ENCODE results near the gene SHROOM4. TPM values are rescaled to one million over a fixed set of nuclear protein-coding genes. Genes with fewer than 3 reads are reported as not detected.
A peak's percentile ranks its signal among the peaks of the same experiment; 100 is the strongest.

SHROOM4 gene
- total RNA-seq, 2 experiments from 2014 or later, result not detected

DNA sequence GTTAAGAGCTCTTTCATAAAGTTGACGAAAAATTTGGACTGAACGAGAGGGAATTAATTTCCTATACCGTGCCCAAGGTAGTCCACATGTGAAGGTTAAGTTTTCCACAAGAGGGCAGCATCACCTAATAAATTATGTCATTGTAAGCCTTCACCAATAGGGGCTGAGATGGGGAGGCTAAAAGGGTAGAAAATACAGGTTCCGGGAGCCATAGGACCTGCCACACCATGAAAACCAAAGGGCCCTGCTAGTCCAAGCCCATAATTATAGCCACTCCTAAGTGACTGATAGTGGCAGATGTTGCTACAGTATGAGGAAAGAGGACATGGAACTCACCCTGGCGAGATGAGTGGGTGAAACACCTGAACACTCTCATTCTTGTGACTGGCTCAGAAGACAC is 122.2 kb downstream of the SHROOM4 start:
- H3K36me3 Mint-ChIP-seq (ENCODE audit: low read depth), result no peaks in the 10 kb centered on the region
- H3K4me1 Mint-ChIP-seq (ENCODE audit: low read depth), result no peaks in the 10 kb centered on the region
- DNase-seq, result peak; percentile 4
- intact Hi-C loops (cut with micrococcal nuclease), result loop anchor here (2.0 to 5.0 kb wide), 3 partner anchors 297 to 770 kb away; no protein-coding TSS in a partner anchor
- H3K9me3 Mint-ChIP-seq, result no peaks in the 10 kb centered on the region
- no peak overlapping the region for H3K4me3 Mint-ChIP-seq
- H3K27ac Mint-ChIP-seq, result no peak overlapping the region
- H3K27me3 Mint-ChIP-seq (ENCODE audit: low read depth), result peaks cover 5% of the 10 kb centered on the region
- CTCF ChIA-PET, result interaction anchor here (0.7 to 1.5 kb wide), 6 partner anchors 11 to 128 kb away, joined by 3 to 11 read pairs (median 4); no protein-coding TSS in a partner anchor

GRCh38 chrX:50684871-50685270 is 129.1 kb downstream of the SHROOM4 start:
- no peak for DNase-seq
- Mint-ChIP-seq H3K4me3 (no peak overlapping the region), H3K36me3 (ENCODE audit: low read depth) (no peaks in the 10 kb centered on the region), H3K9me3 (no peaks in the 10 kb centered on the region), H3K27me3 (ENCODE audit: low read depth) (peaks cover 3% of the 10 kb centered on the region), H3K4me1 (ENCODE audit: low read depth) (no peaks in the 10 kb centered on the region), H3K27ac (no peak overlapping the region)
- intact Hi-C loops (cut with micrococcal nuclease), result no loop called here
- CTCF ChIA-PET, result interaction anchor here (0.8 kb wide), 1 partner anchor 257 kb away, joined by 3 read pairs; no protein-coding TSS in a partner anchor

GRCh38 chrX:50680990-50681389 is 133.0 kb downstream of the SHROOM4 start:
- H3K27ac Mint-ChIP-seq, result no peak overlapping the region
- intact Hi-C loops (cut with micrococcal nuclease), result no loop called here
- H3K36me3 Mint-ChIP-seq (ENCODE audit: low read depth), result no peaks in the 10 kb centered on the region
- CTCF ChIA-PET, result interaction anchor here (2.6 kb wide), 1 partner anchor 10 kb away, joined by 11 read pairs; no protein-coding TSS in a partner anchor
- H3K4me1 Mint-ChIP-seq (ENCODE audit: low read depth), result no peaks in the 10 kb centered on the region
- H3K4me3 Mint-ChIP-seq, result no peak overlapping the region
- no peak for DNase-seq
- no peaks in the 10 kb centered on the region for H3K27me3 Mint-ChIP-seq (ENCODE audit: low read depth)
- H3K9me3 Mint-ChIP-seq, result no peaks in the 10 kb centered on the region

DNA sequence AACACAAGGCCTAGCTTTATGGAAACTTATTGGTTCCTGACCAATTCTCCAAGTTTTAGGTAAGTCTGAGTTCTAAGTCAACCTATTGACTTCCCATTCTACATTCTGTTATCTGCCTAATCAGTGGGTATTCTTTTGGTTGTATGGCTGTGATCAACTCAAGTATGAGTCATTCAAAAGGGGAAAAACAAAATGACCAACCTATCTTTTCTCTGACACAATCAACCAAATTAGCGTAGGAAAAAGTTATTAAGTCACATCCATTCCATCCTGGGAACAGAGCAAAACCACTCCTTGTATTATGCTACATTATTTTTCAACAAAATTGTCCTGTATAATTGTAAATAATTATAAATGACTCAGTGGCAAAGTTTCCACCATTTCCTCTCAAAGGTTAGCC is 136.2 kb downstream of the SHROOM4 start:
- H3K36me3 Mint-ChIP-seq (ENCODE audit: low read depth), result no peaks in the 10 kb centered on the region
- CTCF ChIA-PET, result no interaction called here
- no peak for DNase-seq
- H3K4me3 Mint-ChIP-seq, result no peak overlapping the region
- no peak overlapping the region for H3K27ac Mint-ChIP-seq
- no peaks in the 10 kb centered on the region for H3K27me3 Mint-ChIP-seq (ENCODE audit: low read depth)
- intact Hi-C loops (cut with micrococcal nuclease), result no loop called here
- H3K9me3 Mint-ChIP-seq, result no peaks in the 10 kb centered on the region
- no peaks in the 10 kb centered on the region for H3K4me1 Mint-ChIP-seq (ENCODE audit: low read depth)

GRCh38 chrX:50671661-50672060 is 142.3 kb downstream of the SHROOM4 start:
- Mint-ChIP-seq H3K4me1 (ENCODE audit: low read depth) (no peaks in the 10 kb centered on the region), H3K27me3 (ENCODE audit: low read depth) (peaks cover 2% of the 10 kb centered on the region)
- CTCF ChIA-PET, result interaction anchor here (0.6 kb wide), 1 partner anchor 792 kb away, joined by 3 read pairs; no protein-coding TSS in a partner anchor

GRCh38 chrX:50668860-50669259 is 145.1 kb downstream of the SHROOM4 start:
- H3K4me1 Mint-ChIP-seq (ENCODE audit: low read depth), result no peaks in the 10 kb centered on the region
- H3K27me3 Mint-ChIP-seq (ENCODE audit: low read depth), result peaks cover 6% of the 10 kb centered on the region
- no peak overlapping the region for H3K27ac Mint-ChIP-seq
- H3K4me3 Mint-ChIP-seq, result no peak overlapping the region
- no peaks in the 10 kb centered on the region for H3K9me3 Mint-ChIP-seq
- CTCF ChIA-PET, result no interaction called here
- H3K36me3 Mint-ChIP-seq (ENCODE audit: low read depth), result no peaks in the 10 kb centered on the region
- intact Hi-C loops (cut with micrococcal nuclease), result no loop called here
- DNase-seq, result no peak

More at GRCh38 chrX:50671661-50672060, 142.3 kb downstream of the SHROOM4 start:
- no peak for DNase-seq
- no peak overlapping the region for H3K4me3 Mint-ChIP-seq
- no peaks in the 10 kb centered on the region for H3K9me3 Mint-ChIP-seq
- H3K27ac Mint-ChIP-seq, result no peak overlapping the region
- intact Hi-C loops (cut with micrococcal nuclease), result no loop called here
- no peaks in the 10 kb centered on the region for H3K36me3 Mint-ChIP-seq (ENCODE audit: low read depth)

GRCh38 chrX:50648156-50648555 is 165.8 kb downstream of the SHROOM4 start:
- Mint-ChIP-seq H3K36me3 (ENCODE audit: low read depth) (no peaks in the 10 kb centered on the region), H3K27ac (no peak overlapping the region), H3K4me1 (ENCODE audit: low read depth) (no peaks in the 10 kb centered on the region), H3K27me3 (ENCODE audit: low read depth) (no peaks in the 10 kb centered on the region), H3K4me3 (no peak overlapping the region), H3K9me3 (no peaks in the 10 kb centered on the region)
- DNase-seq, result no peak
- CTCF ChIA-PET, result no interaction called here
- intact Hi-C loops (cut with micrococcal nuclease), result no loop called here

GRCh38 chrX:50644496-50644895 is 169.5 kb downstream of the SHROOM4 start:
- no peaks in the 10 kb centered on the region for H3K9me3 Mint-ChIP-seq
- CTCF ChIA-PET, result no interaction called here
- no peaks in the 10 kb centered on the region for H3K4me1 Mint-ChIP-seq (ENCODE audit: low read depth)
- H3K27me3 Mint-ChIP-seq (ENCODE audit: low read depth), result no peaks in the 10 kb centered on the region
- no peak overlapping the region for H3K4me3 Mint-ChIP-seq
- no peak for DNase-seq
- H3K36me3 Mint-ChIP-seq (ENCODE audit: low read depth), result no peaks in the 10 kb centered on the region
- H3K27ac Mint-ChIP-seq, result no peak overlapping the region
- intact Hi-C loops (cut with micrococcal nuclease), result no loop called here

DNA sequence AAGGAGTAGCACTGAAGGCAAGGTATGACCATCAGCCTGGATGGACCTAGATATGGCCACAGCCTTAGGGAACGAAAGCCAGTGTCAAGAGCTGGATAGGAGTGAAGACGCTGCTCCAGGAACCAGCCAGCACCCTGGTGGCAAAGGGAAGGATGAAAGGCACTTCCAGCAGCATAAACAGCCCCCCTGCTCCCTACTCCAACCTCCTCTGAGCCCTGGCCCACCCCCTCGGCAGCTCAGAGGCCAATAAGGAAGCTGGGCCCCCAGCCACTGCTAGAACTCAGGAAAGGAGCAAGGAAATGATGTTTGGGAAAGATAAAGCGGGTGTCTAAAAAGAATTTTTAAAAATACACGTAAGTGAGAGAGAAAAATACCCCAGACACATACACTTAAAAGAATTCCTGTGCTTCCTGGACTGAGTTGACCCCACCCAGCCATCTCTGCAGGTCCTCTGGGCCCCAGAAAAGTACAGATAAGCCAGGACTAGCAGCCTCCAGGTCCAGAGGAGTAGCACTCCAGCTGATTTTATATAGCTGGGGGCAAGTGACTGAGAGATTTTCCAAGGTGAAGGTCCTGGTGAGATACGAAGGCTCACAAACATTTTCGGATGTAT is 170.4 kb downstream of the SHROOM4 start:
- Mint-ChIP-seq H3K4me3 (no peak overlapping the region), H3K27me3 (ENCODE audit: low read depth) (no peaks in the 10 kb centered on the region), H3K9me3 (no peaks in the 10 kb centered on the region), H3K36me3 (ENCODE audit: low read depth) (no peaks in the 10 kb centered on the region), H3K27ac (no peak overlapping the region), H3K4me1 (ENCODE audit: low read depth) (no peaks in the 10 kb centered on the region)
- CTCF ChIA-PET, result no interaction called here
- intact Hi-C loops (cut with micrococcal nuclease), result no loop called here
- no peak for DNase-seq

- Mint-ChIP-seq H3K4me3 (no peak overlapping the region), H3K9me3 (no peaks in the 10 kb centered on the region), H3K4me1 (ENCODE audit: low read depth) (no peaks in the 10 kb centered on the region), H3K36me3 (ENCODE audit: low read depth) (no peaks in the 10 kb centered on the region), H3K27me3 (ENCODE audit: low read depth) (no peaks in the 10 kb centered on the region), H3K27ac (no peak overlapping the region)
- DNase-seq, result peak; percentile 4
- intact Hi-C loops (cut with micrococcal nuclease), result no loop called here
- CTCF ChIA-PET, result no interaction called here
Measured at GRCh38 chrX:50638123-50638522, 175.9 kb downstream of the SHROOM4 start.

DNA sequence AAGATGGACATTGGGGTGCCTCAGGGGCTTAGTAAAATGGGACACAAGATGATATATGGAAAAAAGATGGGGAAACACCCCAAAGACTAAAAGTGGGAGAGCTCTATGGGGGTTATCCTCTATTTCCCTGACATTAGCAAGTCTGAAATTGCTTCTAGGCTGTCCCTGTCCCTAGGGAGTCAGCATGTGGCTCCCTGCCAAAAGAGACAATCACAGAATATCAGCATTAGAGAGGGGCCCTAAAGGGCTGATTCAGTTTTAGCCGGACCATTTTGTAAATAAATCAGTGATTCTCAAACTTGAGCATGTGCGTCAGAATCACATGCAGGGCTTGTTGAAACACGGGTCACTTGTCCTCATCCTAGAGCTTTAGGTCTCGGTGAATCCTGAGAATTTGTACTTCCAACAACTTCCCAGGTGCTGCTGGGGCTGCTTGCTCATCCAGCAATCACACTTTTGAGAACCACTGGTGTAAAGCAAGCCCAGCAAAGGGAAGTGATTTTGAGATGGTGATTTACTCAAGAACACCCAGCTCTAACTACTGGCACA is 178.1 kb downstream of the SHROOM4 start:
- no peaks in the 10 kb centered on the region for H3K9me3 Mint-ChIP-seq
- CTCF ChIA-PET, result no interaction called here
- no peaks in the 10 kb centered on the region for H3K36me3 Mint-ChIP-seq (ENCODE audit: low read depth)
- H3K4me1 Mint-ChIP-seq (ENCODE audit: low read depth), result no peaks in the 10 kb centered on the region
- H3K4me3 Mint-ChIP-seq, result no peak overlapping the region
- no peaks in the 10 kb centered on the region for H3K27me3 Mint-ChIP-seq (ENCODE audit: low read depth)
- intact Hi-C loops (cut with micrococcal nuclease), result no loop called here
- no peak overlapping the region for H3K27ac Mint-ChIP-seq
- DNase-seq, result no peak

- CTCF ChIA-PET, result no interaction called here
- no peak for DNase-seq
- intact Hi-C loops (cut with micrococcal nuclease), result no loop called here
- no peaks in the 10 kb centered on the region for H3K36me3 Mint-ChIP-seq (ENCODE audit: low read depth)
- H3K9me3 Mint-ChIP-seq, result no peaks in the 10 kb centered on the region
- H3K27me3 Mint-ChIP-seq (ENCODE audit: low read depth), result no peaks in the 10 kb centered on the region
- no peak overlapping the region for H3K4me3 Mint-ChIP-seq
- H3K27ac Mint-ChIP-seq, result no peak overlapping the region
- H3K4me1 Mint-ChIP-seq (ENCODE audit: low read depth), result no peaks in the 10 kb centered on the region
Measured at GRCh38 chrX:50635162-50635561, 178.8 kb downstream of the SHROOM4 start.

DNA sequence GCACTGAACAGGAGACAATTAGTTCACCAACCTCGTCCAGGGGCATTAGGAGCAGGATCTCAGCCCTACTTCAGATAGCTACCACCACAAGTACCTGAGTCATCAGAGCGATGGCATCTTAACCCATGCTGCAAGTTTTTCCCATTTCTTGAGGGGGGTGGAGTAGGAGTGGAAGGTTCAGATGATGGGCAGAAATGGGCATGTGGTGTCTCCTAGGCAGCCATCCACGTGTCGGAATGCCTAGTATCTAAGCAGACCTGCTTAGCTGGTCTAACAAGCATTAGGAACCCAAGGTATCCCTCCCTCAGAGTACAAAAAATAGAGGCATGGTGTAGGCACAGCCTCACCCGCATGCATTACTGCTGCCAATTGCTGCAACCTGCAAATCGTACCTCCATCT is 184.2 kb downstream of the SHROOM4 start:
- CTCF ChIA-PET, result interaction anchor here (0.6 kb wide), 1 partner anchor 226 kb away, joined by 3 read pairs; no protein-coding TSS in a partner anchor
- H3K4me1 Mint-ChIP-seq (ENCODE audit: low read depth), result no peaks in the 10 kb centered on the region
- no peaks in the 10 kb centered on the region for H3K9me3 Mint-ChIP-seq
- H3K27ac Mint-ChIP-seq, result no peak overlapping the region
- H3K36me3 Mint-ChIP-seq (ENCODE audit: low read depth), result no peaks in the 10 kb centered on the region
- intact Hi-C loops (cut with micrococcal nuclease), result no loop called here
- DNase-seq, result no peak
- no peaks in the 10 kb centered on the region for H3K27me3 Mint-ChIP-seq (ENCODE audit: low read depth)
- H3K4me3 Mint-ChIP-seq, result no peak overlapping the region

Data from activated naive CD4-positive, alpha-beta T cell treated with anti-CD3 and anti-CD28 coated beads for 36 hours (primary cell).